Measurements from ENCODE around the gene DHRS4. TPM values are rescaled to one million over a fixed set of nuclear protein-coding genes. Genes with fewer than 3 reads are reported as not detected.
"Not testable (repeated sequence)": the region's sequence is repeated elsewhere in the genome, so short reads cannot be mapped to it uniquely, and the experiment has no call there.

DHRS4 gene
- total RNA-seq, 1 donor from 2014 or later: 9.8 TPM

DNA sequence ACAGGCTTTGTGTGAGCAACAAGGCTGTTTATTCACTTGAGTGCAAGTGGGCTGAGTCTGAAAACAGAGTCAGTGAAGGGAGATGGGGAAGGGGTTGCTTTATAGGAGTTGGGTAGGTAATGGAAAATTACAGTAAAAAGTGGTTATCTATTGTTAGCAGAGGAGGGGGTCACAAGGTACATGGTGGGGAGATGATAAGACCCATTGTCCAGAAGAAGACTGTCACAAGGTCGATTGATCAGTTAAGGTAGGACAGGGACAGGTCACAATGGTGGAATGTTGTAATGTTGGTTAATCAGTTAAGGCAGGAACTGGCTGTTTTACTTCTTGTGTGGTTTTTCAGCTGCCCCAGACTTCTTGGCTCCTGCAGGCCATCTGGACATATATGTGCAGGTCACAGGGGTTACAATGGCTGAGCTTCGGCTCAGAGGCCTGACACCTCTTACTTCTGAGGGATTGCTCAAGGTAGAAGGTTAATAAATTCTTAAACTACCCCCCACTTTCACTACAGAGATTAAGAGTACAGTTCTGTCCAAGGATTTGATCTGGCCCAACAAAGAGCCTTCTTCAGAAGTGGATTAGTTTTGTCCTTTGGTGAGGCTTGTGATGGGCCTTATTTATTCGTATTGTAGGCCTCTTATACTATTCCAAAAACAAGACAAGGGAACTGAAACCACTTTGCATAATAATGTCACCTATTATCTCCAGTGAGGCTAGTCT lies 13.8 kb upstream of the DHRS4 start:
- Histone ChIP-seq H3K4me3 (no peak overlapping the region), H3K9me3 (no peaks in the 10 kb centered on the region), H3K4me1 (no peaks in the 10 kb centered on the region), H3K27ac (no peak overlapping the region), H3K36me3 (peaks cover 0 to 18% of the 10 kb centered on the region in 2 donors), H3K27me3 (no peaks in the 10 kb centered on the region)
- intact Hi-C loops (cut with DNase I): loop anchor here (10.0 kb wide), 1 partner anchor 305 kb away; the partner anchor contains the start of gene DHRS2
- no peak for DNase-seq (ENCODE audit: low spot score in 2 of 2)
- TF ChIP-seq, protein P1, sequence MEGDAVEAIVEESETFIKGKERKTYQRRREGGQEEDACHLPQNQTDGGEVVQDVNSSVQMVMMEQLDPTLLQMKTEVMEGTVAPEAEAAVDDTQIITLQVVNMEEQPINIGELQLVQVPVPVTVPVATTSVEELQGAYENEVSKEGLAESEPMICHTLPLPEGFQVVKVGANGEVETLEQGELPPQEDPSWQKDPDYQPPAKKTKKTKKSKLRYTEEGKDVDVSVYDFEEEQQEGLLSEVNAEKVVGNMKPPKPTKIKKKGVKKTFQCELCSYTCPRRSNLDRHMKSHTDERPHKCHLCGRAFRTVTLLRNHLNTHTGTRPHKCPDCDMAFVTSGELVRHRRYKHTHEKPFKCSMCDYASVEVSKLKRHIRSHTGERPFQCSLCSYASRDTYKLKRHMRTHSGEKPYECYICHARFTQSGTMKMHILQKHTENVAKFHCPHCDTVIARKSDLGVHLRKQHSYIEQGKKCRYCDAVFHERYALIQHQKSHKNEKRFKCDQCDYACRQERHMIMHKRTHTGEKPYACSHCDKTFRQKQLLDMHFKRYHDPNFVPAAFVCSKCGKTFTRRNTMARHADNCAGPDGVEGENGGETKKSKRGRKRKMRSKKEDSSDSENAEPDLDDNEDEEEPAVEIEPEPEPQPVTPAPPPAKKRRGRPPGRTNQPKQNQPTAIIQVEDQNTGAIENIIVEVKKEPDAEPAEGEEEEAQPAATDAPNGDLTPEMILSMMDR (IDR thresholded peaks at IDR 0.05): no peak

DNA sequence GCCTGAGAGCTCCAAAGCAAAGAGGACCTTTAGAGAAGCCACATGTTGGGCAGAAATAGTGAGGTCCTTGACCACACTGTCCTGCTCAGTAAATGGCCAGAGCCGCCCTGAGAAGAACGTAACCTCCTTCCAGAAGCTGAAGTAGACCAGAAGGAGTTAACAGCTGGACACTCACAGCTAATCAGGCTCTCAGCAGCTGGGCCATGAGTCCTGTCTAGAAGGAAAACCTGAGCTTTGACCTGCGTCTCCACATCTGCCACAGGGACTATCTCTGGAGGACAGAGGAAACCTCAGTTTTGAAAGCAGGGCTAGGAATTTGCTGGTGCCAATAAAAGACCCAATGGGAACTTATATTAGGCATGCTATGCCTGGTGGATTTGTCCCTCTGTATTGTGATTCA lies 12.3 kb upstream of the DHRS4 start:
- Histone ChIP-seq H3K36me3 (peaks cover 0 to 18% of the 10 kb centered on the region in 2 donors), H3K9me3 (no peaks in the 10 kb centered on the region), H3K4me1 (no peaks in the 10 kb centered on the region), H3K27me3 (no peaks in the 10 kb centered on the region), H3K4me3 (no peak overlapping the region), H3K27ac (no peak overlapping the region)
- TF ChIP-seq, protein P1 (IDR thresholded peaks at IDR 0.05): no peak
- no peak for DNase-seq (ENCODE audit: low spot score in 2 of 2)
- intact Hi-C loops (cut with DNase I): no loop called here

DNA sequence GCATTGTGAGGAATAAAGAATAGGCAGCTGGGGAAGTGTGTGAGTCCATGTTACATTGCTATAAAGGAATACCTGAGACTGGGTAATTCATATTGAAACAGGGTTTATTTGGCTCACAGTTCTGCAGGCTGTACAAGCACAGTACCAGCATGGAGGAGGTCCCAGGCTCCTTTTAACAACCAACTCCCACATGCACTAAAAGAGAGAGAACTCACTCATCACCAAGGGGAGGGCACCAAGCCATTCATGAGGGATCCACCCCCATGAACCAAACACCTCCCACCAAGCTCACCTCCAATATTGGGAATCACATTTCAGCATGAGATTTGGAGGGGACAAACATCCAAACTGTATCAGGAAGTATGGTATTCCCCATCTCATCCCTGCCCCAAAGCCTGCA lies 11.9 kb upstream of the DHRS4 start:
- H3K4me1 ChIP-seq: no peaks in the 10 kb centered on the region
- H3K27ac ChIP-seq: no peak overlapping the region
- TF ChIP-seq, protein P1 (IDR thresholded peaks at IDR 0.05): no peak
- no peaks in the 10 kb centered on the region for H3K27me3 ChIP-seq
- intact Hi-C loops (cut with DNase I): no loop called here
- peaks cover 0 to 18% of the 10 kb centered on the region in 2 donors for H3K36me3 ChIP-seq
- no peaks in the 10 kb centered on the region for H3K9me3 ChIP-seq
- DNase-seq (ENCODE audit: low spot score in 2 of 2): no peak
- H3K4me3 ChIP-seq: no peak overlapping the region

DNA sequence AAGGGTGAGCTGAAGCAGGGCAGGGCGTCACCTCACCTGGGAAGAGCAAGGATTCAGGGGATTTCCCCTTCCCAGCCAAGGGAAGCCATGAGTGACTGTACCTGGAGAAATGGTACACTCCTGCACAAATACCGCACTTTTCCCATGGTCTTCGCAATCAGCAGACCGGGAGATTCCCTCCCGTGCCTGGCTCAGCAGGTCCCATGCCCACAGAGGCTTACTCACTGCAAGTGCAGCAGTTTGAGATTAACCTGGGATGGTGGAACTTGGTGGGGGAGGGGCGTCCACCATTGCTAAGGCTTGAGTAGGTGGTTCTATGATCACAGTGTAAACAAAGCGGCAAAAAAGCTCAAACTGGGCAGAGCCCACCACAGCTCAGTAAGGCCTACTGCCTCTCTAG lies 11.0 kb upstream of the DHRS4 start:
- intact Hi-C loops (cut with DNase I): no loop called here
- Histone ChIP-seq H3K36me3 (peaks cover 0 to 18% of the 10 kb centered on the region in 2 donors), H3K9me3 (no peaks in the 10 kb centered on the region), H3K4me1 (no peaks in the 10 kb centered on the region), H3K4me3 (no peak overlapping the region), H3K27ac (no peak overlapping the region), H3K27me3 (no peaks in the 10 kb centered on the region)
- TF ChIP-seq, protein P1 (IDR thresholded peaks at IDR 0.05): no peak
- no peak for DNase-seq (ENCODE audit: low spot score in 2 of 2)

DNA sequence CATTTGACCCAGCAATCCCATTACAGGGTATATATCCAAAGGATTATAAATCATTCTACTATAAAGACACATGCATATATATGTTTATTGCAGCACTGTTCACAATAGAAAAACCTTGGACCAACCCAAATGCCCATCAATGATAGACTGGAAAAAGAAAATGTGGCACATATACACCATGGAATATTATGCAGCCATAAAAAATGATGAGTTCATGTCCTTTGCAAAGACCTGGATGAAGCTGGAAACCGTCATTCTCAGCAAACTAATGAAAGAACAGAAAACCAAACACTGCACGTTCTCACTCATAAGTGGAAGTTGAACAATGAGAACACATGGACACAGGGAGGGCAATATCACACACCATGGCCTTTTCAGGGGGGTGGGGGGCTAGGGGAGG lies 4.5 kb upstream of the DHRS4 start:
- H3K9me3 ChIP-seq; intact Hi-C loops (cut with DNase I); H3K36me3 ChIP-seq; H3K4me3 ChIP-seq; DNase-seq (ENCODE audit: low spot score in 2 of 2); H3K27ac ChIP-seq; H3K4me1 ChIP-seq; H3K27me3 ChIP-seq: not testable (repeated sequence)

DNA sequence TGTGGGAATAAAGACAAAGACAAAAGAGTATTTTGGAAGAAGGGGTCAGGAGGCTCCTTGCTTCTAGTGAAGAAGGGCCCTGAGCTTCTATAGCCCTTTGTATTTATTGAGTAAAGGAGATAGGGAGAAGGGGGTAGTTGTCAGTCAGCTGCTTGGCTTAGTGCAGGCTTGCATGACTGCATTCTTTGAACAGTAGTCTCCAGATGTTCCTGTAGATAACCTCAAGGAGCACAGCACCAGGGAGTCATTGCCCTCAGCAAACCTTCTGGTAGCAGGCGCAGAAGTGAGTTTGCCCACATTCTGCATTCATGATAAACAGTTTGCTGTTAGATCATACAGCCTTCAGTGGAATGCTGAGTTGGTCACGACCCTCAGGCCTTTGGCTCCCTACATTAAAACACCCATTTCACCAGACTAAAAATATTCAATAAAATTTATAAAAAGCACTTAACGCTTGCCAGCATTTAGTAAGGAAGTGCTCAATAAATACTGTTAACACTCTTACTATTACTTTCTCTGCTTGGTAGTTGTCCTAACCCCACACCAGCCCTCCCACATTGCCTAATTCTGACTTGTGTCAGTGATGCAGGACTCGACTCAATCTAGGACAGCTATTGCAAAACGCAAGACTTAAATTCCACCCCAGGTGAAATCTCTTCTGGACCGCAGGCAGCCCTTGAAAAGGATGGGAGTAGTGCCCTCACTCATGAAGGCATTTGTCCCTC lies 3.0 kb upstream of the DHRS4 start:
- no peak for DNase-seq (ENCODE audit: low spot score in 2 of 2)
- no peaks in the 10 kb centered on the region for H3K36me3 ChIP-seq
- intact Hi-C loops (cut with DNase I): no loop called here
- no peak overlapping the region for H3K27ac ChIP-seq
- H3K4me1 ChIP-seq: peaks cover 2 to 15% of the 10 kb centered on the region in 2 donors
- TF ChIP-seq, protein P1 (IDR thresholded peaks at IDR 0.05): no peak
- no peak overlapping the region for H3K4me3 ChIP-seq
- no peaks in the 10 kb centered on the region for H3K27me3 ChIP-seq
- H3K9me3 ChIP-seq: no peaks in the 10 kb centered on the region

DNA sequence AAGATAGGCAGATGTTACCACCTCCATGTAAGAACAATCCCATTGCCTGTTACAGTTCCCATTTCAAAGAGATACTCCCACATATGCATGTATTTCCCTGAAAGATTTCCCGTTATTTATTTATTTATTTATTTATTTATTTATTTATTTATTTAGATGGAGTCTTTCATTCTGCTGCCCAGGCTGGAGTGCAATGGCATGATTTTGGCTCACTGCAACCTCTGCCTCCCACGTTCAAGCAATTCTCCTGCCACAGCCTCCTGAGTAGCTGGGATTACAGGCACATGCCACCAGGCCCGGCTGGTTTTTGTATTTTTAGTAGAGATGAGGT lies 2.5 kb upstream of the DHRS4 start:
- H3K36me3 ChIP-seq; H3K9me3 ChIP-seq; H3K27me3 ChIP-seq; intact Hi-C loops (cut with DNase I); H3K27ac ChIP-seq; H3K4me3 ChIP-seq; DNase-seq (ENCODE audit: low spot score in 2 of 2): not testable (repeated sequence)
- peaks cover 2 to 15% of the 10 kb centered on the region in 2 donors for H3K4me1 ChIP-seq

Data from ascending aorta (tissue), 2 donors.